ENCODE measurements around the gene HPCAL1. TPM values are rescaled to one million over a fixed set of nuclear protein-coding genes. Genes with fewer than 3 reads are reported as not detected.

HPCAL1 gene
- total and polyA plus RNA-seq, 11 donors, result 18.9 to 63.2 (median 40.5) TPM

GRCh38 chr2:10406491-10407188 lies 103.9 kb downstream of the HPCAL1 start:
- peak overlapping the region; percentile 59 to 90 (median 71) for H3K27ac ChIP-seq
- peaks cover 16 to 81% (median 62%) of the 10 kb centered on the region in 12 donors for H3K4me1 ChIP-seq
- H3K27me3 ChIP-seq, result no peaks in the 10 kb centered on the region
- H3K4me3 ChIP-seq, result no peak overlapping the region
- no peaks in the 10 kb centered on the region for H3K36me3 ChIP-seq
- intact Hi-C loops (cut with DNase I), result loop anchor here (1.0 to 10.0 kb wide), 14 partner anchors 72 to 284 kb away; partner anchors contain the start of genes HPCAL1 (in 6 of the 10) and RRM2 (in 1 of the 10)
- ATAC-seq (peak in 1 of 4 donors; percentile 21), DNase-seq (no peak)
- TF ChIP-seq POLR2A (IDR thresholded peaks at IDR 0.05) (no peak), CTCF (IDR thresholded peaks at IDR 0.05) (no peak)
- H3K9me3 ChIP-seq, result no peaks in the 10 kb centered on the region
- 59 to 74% (median 63%) methylated on average over 18 of the region's 18 CpGs for WGBS, 4 donors

- no peak overlapping the region for H3K4me3 ChIP-seq
- H3K27me3 ChIP-seq, result no peaks in the 10 kb centered on the region
- intact Hi-C loops (cut with DNase I), result loop anchor here (1.0 to 10.0 kb wide), 14 partner anchors 73 to 285 kb away; partner anchors contain the start of genes HPCAL1 (in 6 of the 10) and RRM2 (in 1 of the 10)
- no peaks in the 10 kb centered on the region for H3K36me3 ChIP-seq
- ATAC-seq (no peak), DNase-seq (no peak)
- 71 to 87% (median 81%) methylated on average over 4 of the region's 4 CpGs for WGBS, 4 donors
- peak overlapping the region in 10 of 12 donors; percentile 41 to 86 (median 64) for H3K27ac ChIP-seq
- no peaks in the 10 kb centered on the region for H3K9me3 ChIP-seq
- TF ChIP-seq POLR2A (IDR thresholded peaks at IDR 0.05), result no peak
- TF ChIP-seq CTCF (IDR thresholded peaks at IDR 0.05), result no peak
- peaks cover 16 to 73% (median 55%) of the 10 kb centered on the region in 12 donors for H3K4me1 ChIP-seq
These were observed 104.7 kb downstream of the HPCAL1 start for GRCh38 chr2:10407432-10407831.

GRCh38 chr2:10407841-10408648 lies 105.3 kb downstream of the HPCAL1 start:
- Histone ChIP-seq H3K4me3 (peak overlapping the region in 1 of 12 donors; percentile 15), H3K4me1 (peaks cover 16 to 73% (median 54%) of the 10 kb centered on the region in 12 donors), H3K36me3 (no peaks in the 10 kb centered on the region), H3K9me3 (no peaks in the 10 kb centered on the region), H3K27me3 (no peaks in the 10 kb centered on the region), H3K27ac (peak overlapping the region in 10 of 12 donors; percentile 14 to 86 (median 56))
- intact Hi-C loops (cut with DNase I), result loop anchor here (1.0 to 10.0 kb wide), 17 partner anchors 73 to 286 kb away; partner anchors contain the start of genes HPCAL1 (in 7 of the 10) and RRM2 (in 1 of the 10)
- TF ChIP-seq POLR2A (IDR thresholded peaks at IDR 0.05), result no peak
- no peak for TF ChIP-seq CTCF (IDR thresholded peaks at IDR 0.05)
- 57 to 67% (median 61%) methylated on average over 11 of the region's 11 CpGs for WGBS, 4 donors
- ATAC-seq, result peak in 3 of 4 donors; percentile 35 to 59 (median 54)
- peak in 1 of 5 donors; percentile 76 for DNase-seq
